ENCODE measurements around the gene GGA3.

- TF ChIP-seq POLR2A (IDR thresholded peaks at IDR 0.05): no peak
- TF ChIP-seq, protein P1, sequence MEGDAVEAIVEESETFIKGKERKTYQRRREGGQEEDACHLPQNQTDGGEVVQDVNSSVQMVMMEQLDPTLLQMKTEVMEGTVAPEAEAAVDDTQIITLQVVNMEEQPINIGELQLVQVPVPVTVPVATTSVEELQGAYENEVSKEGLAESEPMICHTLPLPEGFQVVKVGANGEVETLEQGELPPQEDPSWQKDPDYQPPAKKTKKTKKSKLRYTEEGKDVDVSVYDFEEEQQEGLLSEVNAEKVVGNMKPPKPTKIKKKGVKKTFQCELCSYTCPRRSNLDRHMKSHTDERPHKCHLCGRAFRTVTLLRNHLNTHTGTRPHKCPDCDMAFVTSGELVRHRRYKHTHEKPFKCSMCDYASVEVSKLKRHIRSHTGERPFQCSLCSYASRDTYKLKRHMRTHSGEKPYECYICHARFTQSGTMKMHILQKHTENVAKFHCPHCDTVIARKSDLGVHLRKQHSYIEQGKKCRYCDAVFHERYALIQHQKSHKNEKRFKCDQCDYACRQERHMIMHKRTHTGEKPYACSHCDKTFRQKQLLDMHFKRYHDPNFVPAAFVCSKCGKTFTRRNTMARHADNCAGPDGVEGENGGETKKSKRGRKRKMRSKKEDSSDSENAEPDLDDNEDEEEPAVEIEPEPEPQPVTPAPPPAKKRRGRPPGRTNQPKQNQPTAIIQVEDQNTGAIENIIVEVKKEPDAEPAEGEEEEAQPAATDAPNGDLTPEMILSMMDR (IDR thresholded peaks at IDR 0.05): no peak
Observed at GRCh38 chr17:75241996-75242460, 19.4 kb downstream of the GGA3 start.
